SK-N-MC (cell line): Measurements from ENCODE around the gene FADS2.

Source experiments
- EZH2 ChIP-seq: fragments of 200-600 bp; sonication (generic); IDR thresholded peaks from one replicate; pipeline ENCODE4 v1.6.1; 2017; ENCODE audit warnings: antibody characterized with exemption
- FOXP2 ChIP-seq: optimal IDR thresholded peaks from 2 replicates; pipeline ENCODE3; 2011; ENCODE audit warnings: mild to moderate bottlenecking, moderate library complexity; ENCODE audit not compliant: insufficient read depth; ENCODE audit errors: extremely low read length, control extremely low read depth
- POLR2AphosphoS5 ChIP-seq: IDR thresholded peaks from 2 replicates; pipeline ENCODE4 v1.6.1; 2012; ENCODE audit warnings: mild to moderate bottlenecking, low read depth, low read length, borderline replicate concordance

GRCh38 chr11:61906522-61906909 lies 78.4 kb downstream of the FADS2 start:
- TF ChIP-seq EZH2, result no peak
- no peak for TF ChIP-seq POLR2AphosphoS5
- no peak for TF ChIP-seq FOXP2
